H1 (cell line): ENCODE results near the gene NT5E. TPM values are rescaled to one million over a fixed set of nuclear protein-coding genes. Genes with fewer than 3 reads are reported as not detected.

Experiments
- ASH2L ChIP-seq: fragments of 200-600, 300-600 bp; sonication (generic); IDR thresholded peaks from one replicate; pipeline ENCODE4 v1.7.1; 2017; ENCODE audit warnings: low read length
- BCL11A ChIP-seq, 2 experiments: IDR thresholded peaks; one replicate each; pipeline ENCODE4 v1.6.1; 2011; ENCODE audit warnings: low read depth in 2 of 2, low read length in 2 of 2, mild to moderate bottlenecking in 2 of 2
- CBX8 ChIP-seq: fragments of 300-800, 300-1000 bp; sonication (generic); IDR thresholded peaks from 2 replicates; pipeline ENCODE4 v1.7.1; 2016; ENCODE audit warnings: low read depth, low read length, borderline replicate concordance
- HDAC6 ChIP-seq: IDR thresholded peaks from one replicate; pipeline ENCODE4 v1.7.1; 2012; ENCODE audit warnings: low read depth, mild to moderate bottlenecking, inconsistent platforms, low read length, moderate library complexity
- polyA plus RNA-seq, 7 experiments: library from polyadenylated mRNA; depleted of rRNA in 3 of 7; stranded (reverse) in 5 of 7; unstranded in 2 of 7; fragments of >200 nt in 5 of 7; fragments of 200-250 nt in 2 of 7; gene quantifications; 1 replicate in 5 of 7; 2 replicates in 1 of 7; 4 replicates in 1 of 7; pipeline versions ENCODE4 v1.2.1 to v1.2.3, GENCODE V29; 2011 to 2013; ENCODE audit warnings: missing spikeins in 2 of 7, mixed read lengths in 2 of 7
- total RNA-seq: library from RNA; stranded (reverse); fragmentation: NEBNext Ultra II Directional; extraction: Animal tissue kit (Norgen Biotek cat#: 25700); gene quantifications from 2 replicates; pipeline ENCODE4 v1.2.1, GENCODE V29; 2021

Gene NT5E
- total and polyA plus RNA-seq, 2 of the 8 experiments (the other 6 are each of a cell fraction or from before 2014, with no cell fraction given), result 0.74 to 1.5 TPM

- no peak for TF ChIP-seq HDAC6
- TF ChIP-seq BCL11A (IDR thresholded peaks at IDR 0.05; ENCODE audit: low read depth in 2 of 2, low read length in 2 of 2), result no peak
- no peak for TF ChIP-seq CBX8
- no peak for TF ChIP-seq ASH2L
Observed at GRCh38 chr6:85436411-85436810, 13.5 kb upstream of the NT5E start (continued).
